HTERT RPE-1 (cell line): ENCODE data around the gene LIF.
"Not testable (repeated sequence)": the region's sequence is repeated elsewhere in the genome, so short reads cannot be mapped to it uniquely, and the experiment has no call there.

Experiments
- in situ Hi-C: fragments of 300-500 bp; cut with MboI; formaldehyde crosslinking; loops from 4 replicates; pipeline ENCODE4 v1.14.3; 2020; ENCODE audit warnings: low sequenced_read_pairs

The LIF gene

GRCh38 chr22:30211124-30211820, 35.3 kb downstream of the LIF start:
- in situ Hi-C loops, result no loop called here

DNA sequence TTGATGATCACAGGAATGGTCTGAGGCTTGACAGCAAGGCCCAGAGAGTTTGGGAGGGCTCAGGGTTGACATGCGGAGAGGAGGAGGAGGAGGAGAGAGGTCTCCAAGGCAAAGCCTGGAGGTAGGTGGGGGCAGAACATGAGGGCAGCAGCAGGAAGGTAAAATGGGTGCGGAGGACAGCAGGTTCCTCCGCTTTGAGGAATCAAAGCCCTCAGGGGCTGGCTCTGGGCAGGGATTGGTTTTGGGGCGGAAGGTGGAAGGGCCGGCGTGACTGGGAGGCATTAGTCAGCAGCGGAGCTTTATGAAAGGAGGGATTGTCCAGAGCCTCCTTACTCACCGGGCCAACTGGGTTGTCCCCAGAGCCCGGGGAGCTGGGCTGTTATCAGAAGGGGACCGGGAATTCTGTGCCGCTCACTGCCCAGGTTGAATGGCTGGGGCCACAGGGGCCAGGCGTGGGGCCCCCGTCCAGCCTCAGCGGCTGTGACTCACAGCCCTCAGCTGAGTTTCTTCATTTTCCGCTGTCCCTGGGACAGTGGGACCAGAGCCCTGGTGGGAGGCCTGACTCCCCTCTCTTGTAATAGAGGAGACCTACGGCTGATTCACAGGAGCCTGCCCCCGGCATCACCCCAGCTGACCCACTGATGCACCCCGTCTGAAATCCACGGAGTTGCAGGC, 36.2 kb downstream of the LIF start:
- in situ Hi-C loops, result no loop called here

DNA sequence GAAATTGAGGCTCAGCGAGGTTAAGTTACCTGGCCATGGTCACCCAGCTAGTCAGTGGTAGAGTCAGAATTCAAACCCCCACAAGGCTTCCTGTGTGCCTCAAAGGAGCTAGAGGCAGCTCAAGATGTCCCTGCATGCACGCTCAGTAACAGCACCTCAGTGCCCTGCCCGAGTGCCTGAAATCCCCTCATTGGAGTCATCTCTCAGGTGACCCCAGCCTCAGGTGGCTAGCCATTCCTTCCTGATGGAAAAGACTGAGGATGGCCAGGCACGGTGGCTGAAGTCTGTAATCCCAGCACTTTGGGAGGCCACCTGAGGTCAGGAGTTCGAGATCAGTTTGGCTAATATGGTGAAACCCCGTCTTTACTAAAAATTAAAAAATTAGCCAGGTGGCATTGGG, 36.9 kb downstream of the LIF start:
- in situ Hi-C loops, result no loop called here

GRCh38 chr22:30208631-30209603, 37.6 kb downstream of the LIF start:
- in situ Hi-C loops, result no loop called here

- in situ Hi-C loops, result no loop called here
These were observed 39.6 kb downstream of the LIF start for GRCh38 chr22:30206944-30207343.

GRCh38 chr22:30205281-30206115, 41.1 kb downstream of the LIF start:
- in situ Hi-C loops, result no loop called here

- in situ Hi-C loops, result no loop called here
These were observed 41.8 kb downstream of the LIF start for GRCh38 chr22:30204742-30205111.

- in situ Hi-C loops, result no loop called here
These were observed 42.4 kb downstream of the LIF start for GRCh38 chr22:30204015-30204741.

- in situ Hi-C loops, result no loop called here
These were observed 44.0 kb downstream of the LIF start for GRCh38 chr22:30202531-30203006.

DNA sequence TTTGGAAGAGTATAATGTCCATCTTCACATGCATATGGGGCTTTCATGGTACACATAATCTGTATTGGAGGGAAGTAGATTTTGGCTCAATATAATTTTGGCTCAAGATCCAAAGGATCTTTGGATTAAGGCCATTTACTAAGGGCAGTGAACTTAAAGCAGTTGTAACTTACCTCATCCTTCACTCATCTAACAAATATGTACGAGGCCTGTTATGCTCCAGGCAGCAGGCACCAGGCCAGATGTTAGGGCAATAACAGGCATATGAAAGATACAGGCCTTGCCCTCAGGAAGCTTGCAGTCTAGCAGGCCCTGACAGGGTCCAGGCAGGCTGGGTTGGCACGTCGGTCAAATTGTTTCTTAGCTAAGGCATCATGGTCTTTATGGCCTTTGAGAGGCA, 44.6 kb downstream of the LIF start:
- in situ Hi-C loops, result no loop called here

GRCh38 chr22:30200905-30201304, 45.7 kb downstream of the LIF start:
- in situ Hi-C loops, result not testable (repeated sequence)

DNA sequence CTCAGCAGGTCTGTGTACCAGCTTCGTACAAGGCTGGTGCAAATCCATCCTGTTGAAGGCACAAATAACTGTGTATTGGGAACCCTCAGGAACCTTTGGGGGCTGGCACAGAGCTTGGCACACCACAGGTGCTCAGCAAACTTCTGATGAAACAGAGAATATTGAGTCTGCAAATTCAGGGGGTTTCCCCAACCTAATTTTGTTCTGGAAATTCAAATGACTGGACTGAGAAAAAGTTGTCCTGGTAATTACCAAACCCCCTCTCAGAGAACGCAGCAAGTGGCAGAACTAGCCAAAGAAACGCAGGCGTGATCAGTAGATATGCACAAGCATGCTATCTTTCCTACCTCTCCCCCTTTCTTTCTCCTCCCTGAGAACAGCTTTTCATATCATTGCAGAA, 47.6 kb downstream of the LIF start:
- in situ Hi-C loops, result no loop called here

DNA sequence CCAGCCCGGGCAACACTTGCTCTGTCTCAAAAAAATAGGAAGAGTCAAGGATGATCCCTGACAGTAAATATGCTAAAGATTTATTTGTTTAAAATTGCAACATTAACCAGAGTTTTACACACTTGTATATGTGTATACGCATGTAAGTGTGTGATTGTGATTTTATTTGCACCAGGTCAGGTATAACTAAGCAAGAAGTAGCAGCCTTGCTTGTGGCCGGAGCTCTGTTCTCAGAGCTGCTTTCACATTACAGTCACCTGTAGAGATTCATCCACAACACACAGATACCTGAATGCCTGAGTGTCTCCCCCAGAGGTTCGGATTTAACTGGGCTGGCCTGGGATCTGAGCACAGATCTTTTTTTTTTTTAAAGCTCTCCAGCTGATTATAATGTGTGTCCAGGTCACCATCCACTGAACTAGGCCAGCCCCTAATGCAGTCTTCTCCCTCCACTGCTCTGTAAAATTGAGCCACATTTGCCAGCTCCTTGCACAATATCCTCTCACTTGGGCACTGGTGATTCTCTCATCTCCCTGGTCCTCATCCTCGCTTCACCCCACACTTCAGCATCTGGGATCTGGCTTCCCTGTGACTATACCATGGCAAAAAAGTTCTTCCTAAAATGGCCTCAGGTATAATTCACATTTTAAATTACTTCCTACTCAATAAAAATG, 48.3 kb downstream of the LIF start:
- in situ Hi-C loops, result no loop called here

- in situ Hi-C loops, result no loop called here
These were observed 49.2 kb downstream of the LIF start for GRCh38 chr22:30197389-30197788.

- in situ Hi-C loops, result no loop called here
These were observed 49.7 kb downstream of the LIF start for GRCh38 chr22:30196880-30197336.

DNA sequence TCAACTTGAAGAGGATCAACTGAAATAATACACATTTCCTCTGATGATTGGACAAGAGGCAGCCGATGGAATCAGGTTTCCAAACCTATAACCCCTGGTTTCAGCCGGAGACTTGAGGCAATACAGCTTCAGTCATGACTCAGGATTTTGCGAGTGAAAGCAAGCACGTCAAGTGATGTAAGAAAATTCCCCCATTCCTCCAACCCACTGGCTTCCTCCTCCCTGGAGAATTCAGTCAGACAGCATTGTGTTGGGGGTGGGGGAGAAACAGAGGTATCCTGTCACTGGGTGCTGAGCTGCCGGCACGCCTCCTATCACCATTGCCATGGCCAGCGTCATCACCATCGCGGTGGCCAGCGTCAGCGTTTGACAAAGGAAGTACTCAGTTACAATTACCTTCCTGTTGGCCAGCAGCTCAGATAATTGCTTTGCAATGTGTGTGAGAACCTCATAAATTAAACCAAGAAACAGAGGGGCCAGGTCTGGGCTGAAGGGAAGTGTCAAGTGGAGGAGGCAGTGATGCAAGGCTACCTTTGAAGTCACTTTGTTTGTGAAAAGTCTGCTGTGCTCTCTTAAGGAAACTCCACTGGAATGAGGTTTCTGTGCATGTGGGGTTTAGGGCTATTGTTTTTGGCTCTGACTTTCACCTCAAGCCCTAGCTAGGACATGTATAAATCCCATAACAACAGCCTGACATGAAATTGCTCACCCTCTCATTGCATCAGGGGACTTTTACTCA, 50.2 kb downstream of the LIF start:
- in situ Hi-C loops, result no loop called here

- in situ Hi-C loops, result no loop called here
These were observed 51.1 kb downstream of the LIF start for GRCh38 chr22:30195245-30196140.
